Kidney epithelial cell (primary cell): Measurements from ENCODE around the gene RALGPS2. TPM values are rescaled to one million over a fixed set of nuclear protein-coding genes. Genes with fewer than 3 reads are reported as not detected.

Experiments
- DNase-seq: peaks from one replicate; pipeline ENCODE4 v3.0.0-alpha.2; 2010; ENCODE audit warnings: low read depth
- H3K27me3 ChIP-seq: 2 replicates; pipeline ENCODE4 v1.6.0; 2011; ENCODE audit warnings: low read length; ENCODE audit not compliant: control insufficient read depth, insufficient read depth
- H3K36me3 ChIP-seq: 2 replicates; pipeline ENCODE4 v1.5.1; 2011; ENCODE audit warnings: low read length; ENCODE audit not compliant: control insufficient read depth, insufficient read depth
- H3K4me3 ChIP-seq: 2 replicates; pipeline ENCODE4 v1.5.1; 2011; ENCODE audit warnings: low read depth, mild to moderate bottlenecking, control low read depth, low read length
- total RNA-seq: library from RNA; depleted of rRNA; stranded (reverse); fragments of >200 nt; gene quantifications from 2 replicates; pipeline ENCODE4 v1.2.3, GENCODE V29; 2015
- TF ChIP-seq, protein P1 (sequence below): IDR thresholded peaks from 2 replicates; pipeline ENCODE4 v1.5.1; 2011; ENCODE audit warnings: mild to moderate bottlenecking, moderate library complexity, low read length, control low read depth, inconsistent platforms; ENCODE audit not compliant: insufficient read depth, poor library complexity, severe bottlenecking

Gene RALGPS2
- total RNA-seq, 1 donor from 2014 or later, result 11.6 TPM

DNA sequence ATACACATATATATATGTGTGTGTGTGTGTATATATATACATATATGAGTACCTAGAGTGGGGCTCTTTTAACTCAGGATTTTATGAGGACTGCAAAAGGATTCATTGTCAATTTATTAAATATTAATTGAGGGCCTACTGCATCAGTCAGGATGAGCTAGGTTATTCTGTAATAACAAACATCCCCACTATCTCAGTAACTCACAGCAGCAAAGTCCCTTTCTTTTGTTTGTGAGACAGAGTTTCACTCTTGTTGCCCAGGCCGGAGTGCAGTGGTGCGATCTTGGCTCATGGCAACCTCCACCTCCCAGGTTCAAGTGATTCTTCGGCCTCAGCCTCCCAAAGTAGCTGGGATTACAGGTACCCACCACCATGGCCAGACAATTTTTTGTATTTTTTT, 236.8 kb downstream of the RALGPS2 start:
- no peaks in the 10 kb centered on the region for H3K27me3 ChIP-seq
- TF ChIP-seq, protein P1, sequence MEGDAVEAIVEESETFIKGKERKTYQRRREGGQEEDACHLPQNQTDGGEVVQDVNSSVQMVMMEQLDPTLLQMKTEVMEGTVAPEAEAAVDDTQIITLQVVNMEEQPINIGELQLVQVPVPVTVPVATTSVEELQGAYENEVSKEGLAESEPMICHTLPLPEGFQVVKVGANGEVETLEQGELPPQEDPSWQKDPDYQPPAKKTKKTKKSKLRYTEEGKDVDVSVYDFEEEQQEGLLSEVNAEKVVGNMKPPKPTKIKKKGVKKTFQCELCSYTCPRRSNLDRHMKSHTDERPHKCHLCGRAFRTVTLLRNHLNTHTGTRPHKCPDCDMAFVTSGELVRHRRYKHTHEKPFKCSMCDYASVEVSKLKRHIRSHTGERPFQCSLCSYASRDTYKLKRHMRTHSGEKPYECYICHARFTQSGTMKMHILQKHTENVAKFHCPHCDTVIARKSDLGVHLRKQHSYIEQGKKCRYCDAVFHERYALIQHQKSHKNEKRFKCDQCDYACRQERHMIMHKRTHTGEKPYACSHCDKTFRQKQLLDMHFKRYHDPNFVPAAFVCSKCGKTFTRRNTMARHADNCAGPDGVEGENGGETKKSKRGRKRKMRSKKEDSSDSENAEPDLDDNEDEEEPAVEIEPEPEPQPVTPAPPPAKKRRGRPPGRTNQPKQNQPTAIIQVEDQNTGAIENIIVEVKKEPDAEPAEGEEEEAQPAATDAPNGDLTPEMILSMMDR, result no peak
- DNase-seq, result no peak

DNA sequence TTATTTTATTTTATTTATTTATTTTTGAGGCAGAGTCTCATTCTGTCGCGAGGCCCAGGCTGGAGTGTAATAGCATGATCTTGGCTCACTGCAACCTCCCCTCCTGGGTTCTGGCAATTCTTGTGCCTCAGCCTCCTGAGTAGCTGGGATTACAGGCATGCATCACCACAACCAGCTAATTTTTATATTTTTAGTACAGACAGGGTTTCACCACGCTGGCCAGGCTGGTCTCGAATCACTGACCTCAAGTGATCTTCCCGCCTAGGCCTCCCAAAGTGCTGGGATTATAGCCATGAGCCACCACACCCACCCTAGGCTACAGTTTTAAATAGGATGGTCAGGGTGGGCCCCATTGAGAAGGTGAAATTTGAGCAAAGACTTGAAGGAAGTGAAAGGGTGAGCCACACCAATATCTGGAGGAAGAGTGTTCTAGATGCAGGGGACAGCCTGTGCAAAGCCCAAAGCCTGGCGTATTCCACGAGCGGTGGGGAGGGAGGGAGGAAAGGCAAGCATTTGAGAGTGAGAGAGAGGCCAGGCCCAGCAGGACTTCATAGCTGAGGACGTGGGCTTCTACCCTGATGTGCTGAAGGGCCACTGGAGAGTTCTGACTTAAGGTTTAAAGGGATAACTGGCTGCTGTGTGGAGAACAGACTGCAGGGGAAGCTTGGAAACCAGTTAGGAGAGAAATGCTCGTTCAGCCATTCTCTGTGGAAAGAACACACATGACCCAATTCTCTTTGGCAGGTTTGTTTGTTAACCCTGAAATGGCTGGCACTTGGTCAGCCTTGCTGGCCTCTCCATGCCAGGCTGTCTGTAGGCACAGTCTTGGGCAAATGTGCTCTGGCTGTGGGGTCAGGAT, 238.0 kb downstream of the RALGPS2 start:
- TF ChIP-seq, protein P1, result no peak
- H3K27me3 ChIP-seq, result no peaks in the 10 kb centered on the region

More for the DNA sequence above, 236.8 kb downstream of the RALGPS2 start:
- H3K4me3 ChIP-seq, result no peak overlapping the region
- no peaks in the 10 kb centered on the region for H3K36me3 ChIP-seq

DNA sequence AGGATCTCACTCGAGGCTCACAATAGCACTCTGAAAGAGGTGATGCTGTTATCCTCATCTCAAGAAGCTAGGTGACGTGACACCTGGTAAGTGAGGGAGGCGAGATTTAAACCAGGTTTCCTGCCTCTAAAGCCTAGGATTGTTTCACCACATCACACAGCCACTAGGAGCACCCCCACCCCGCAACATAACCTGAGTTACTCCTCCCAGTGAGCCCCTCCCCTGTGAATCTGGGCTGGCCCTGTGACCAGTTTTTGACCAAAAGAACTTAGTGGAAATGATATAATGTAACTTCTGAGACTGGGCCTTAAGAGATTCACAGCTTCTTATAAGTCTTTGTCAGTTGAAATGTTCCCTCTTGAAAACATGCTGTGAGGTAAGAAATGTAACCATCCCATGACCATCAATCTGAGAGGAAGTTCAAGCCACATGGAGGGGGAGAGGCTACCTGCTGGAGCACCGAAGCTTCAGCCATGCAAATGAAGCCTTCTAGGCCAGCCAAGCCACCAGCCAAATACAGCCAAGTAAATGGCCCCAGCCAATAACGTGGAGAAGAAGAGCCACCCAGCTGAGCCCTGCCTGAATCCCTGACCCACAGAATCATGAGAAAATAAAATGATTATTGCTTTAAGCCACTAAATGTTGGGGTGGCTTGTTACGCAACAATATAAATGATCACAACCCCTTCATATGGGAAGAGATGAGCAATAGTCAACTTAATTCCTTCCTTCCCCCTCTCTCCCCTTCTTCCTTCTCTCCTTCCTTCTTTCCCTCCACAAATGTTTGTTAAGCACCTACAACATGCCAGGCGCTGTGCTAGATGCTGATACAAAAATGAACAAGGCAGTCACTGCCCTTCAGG, 239.7 kb downstream of the RALGPS2 start:
- TF ChIP-seq, protein P1, result no peak
- Histone ChIP-seq H3K36me3 (no peaks in the 10 kb centered on the region), H3K27me3 (no peaks in the 10 kb centered on the region), H3K4me3 (no peak overlapping the region)
- DNase-seq, result no peak

More for the DNA sequence above, 238.0 kb downstream of the RALGPS2 start:
- Histone ChIP-seq H3K4me3 (no peak overlapping the region), H3K36me3 (no peaks in the 10 kb centered on the region)
- no peak for DNase-seq

DNA sequence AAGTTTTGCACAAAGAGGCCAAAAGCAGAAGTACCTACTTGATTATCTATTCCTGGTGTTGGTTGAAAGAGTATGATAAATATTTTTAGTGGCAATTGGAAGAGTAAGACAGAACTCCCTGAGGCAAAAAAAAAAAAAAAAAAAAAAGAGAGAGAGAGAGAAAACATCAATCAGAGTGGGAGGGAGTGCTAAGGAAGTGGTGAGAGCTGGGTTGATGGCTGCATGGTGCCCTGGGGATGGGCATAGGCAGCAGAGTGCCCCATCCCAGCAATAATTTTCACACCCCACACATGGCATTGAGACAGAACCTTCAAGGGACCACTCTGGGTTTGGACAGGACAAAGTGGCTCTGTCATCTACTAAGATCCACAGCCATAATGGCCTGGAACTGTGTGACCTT, 241.3 kb downstream of the RALGPS2 start:
- H3K4me3 ChIP-seq, result no peak overlapping the region
- TF ChIP-seq, protein P1, result no peak
- no peaks in the 10 kb centered on the region for H3K27me3 ChIP-seq
- H3K36me3 ChIP-seq, result no peaks in the 10 kb centered on the region
- no peak for DNase-seq

DNA sequence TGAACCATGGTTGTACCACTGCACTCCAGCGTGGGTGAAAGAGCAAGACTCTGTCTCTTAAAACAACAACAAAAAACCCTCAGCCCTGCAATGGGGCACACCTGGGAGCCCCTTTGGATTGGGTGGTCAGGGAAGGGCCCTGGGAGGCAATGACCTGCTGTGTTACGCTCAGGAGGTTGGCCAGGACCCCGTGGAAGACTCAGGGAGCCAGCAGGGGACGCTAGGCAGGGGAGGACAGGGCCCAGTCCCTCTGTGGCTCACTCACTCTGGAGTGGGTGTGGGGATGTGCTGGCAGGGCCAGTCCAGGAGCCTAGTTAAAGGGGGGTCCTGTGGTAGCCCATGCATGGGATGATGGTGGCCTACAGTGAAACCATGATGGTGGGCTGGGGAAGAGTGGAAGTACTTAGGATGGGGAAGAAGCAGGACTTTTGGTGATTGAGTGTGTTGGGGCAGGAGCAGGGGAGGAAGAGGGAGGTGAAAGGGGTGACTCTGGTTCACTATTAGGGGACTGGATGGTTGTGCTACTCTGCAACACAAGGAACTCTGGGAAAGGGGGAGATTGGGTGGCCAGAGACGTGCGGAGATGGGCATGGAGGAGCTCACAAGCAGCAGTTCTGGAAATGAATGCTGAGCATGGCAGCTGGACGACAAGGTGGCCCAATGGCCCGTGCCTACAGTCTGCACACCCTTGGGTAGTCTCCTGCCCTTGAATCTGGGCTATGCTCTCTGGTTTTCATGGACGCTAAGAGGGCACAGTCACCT, 244.4 kb downstream of the RALGPS2 start:
- DNase-seq, result no peak
- TF ChIP-seq, protein P1, result no peak
- no peak overlapping the region for H3K4me3 ChIP-seq
- H3K27me3 ChIP-seq, result no peaks in the 10 kb centered on the region
- no peaks in the 10 kb centered on the region for H3K36me3 ChIP-seq
